Central memory CD8-positive, alpha-beta T cell (primary cell): ENCODE measurements around the gene TMEM200A.

Source experiments
- ATAC-seq: fragments of 150-1000 bp; cut with Tn5 transposase; replicated peaks from 2 replicates; pipeline ENCODE4 v1.10.0; 2022; ENCODE audit warnings: mild to moderate bottlenecking, moderate FRiP score, moderate number of reproducible peaks; ENCODE audit not compliant: poor library complexity, severe bottlenecking; ENCODE audit errors: extremely low read depth
- DNase-seq, 2 donors: peaks; one replicate each; pipeline ENCODE4 v3.0.0; 2021; ENCODE audit warnings: low spot score in 2 of 2
- H3K27ac Mint-ChIP-seq: one replicate; pipeline ENCODE4 v1.8.0; 2022; ENCODE audit warnings: low read depth, mild to moderate bottlenecking, moderate library complexity, mixed read lengths
- H3K27me3 Mint-ChIP-seq: one replicate; pipeline ENCODE4 v1.8.0; 2022; ENCODE audit warnings: mixed read lengths
- H3K36me3 Mint-ChIP-seq: one replicate; pipeline ENCODE4 v1.8.0; 2022; ENCODE audit warnings: mild to moderate bottlenecking, moderate library complexity, mixed read lengths; ENCODE audit not compliant: insufficient read depth
- H3K4me1 Mint-ChIP-seq: one replicate; pipeline ENCODE4 v1.8.0; 2022; ENCODE audit warnings: mixed read lengths
- H3K4me3 Mint-ChIP-seq: one replicate; pipeline ENCODE4 v1.8.0; 2022; ENCODE audit warnings: mild to moderate bottlenecking, moderate library complexity, mixed read lengths
- H3K9me3 Mint-ChIP-seq: one replicate; pipeline ENCODE4 v1.8.0; 2022; ENCODE audit warnings: mixed read lengths

TMEM200A gene

GRCh38 chr6:130366107-130367005 is 539 bp downstream of the TMEM200A start:
- DNase-seq (no peak), ATAC-seq (peak; percentile 48)
- Mint-ChIP-seq H3K27me3 (peaks cover 11% of the 10 kb centered on the region), H3K4me1 (peaks cover 11% of the 10 kb centered on the region), H3K4me3 (peak overlapping the region; percentile 75), H3K9me3 (no peaks in the 10 kb centered on the region), H3K27ac (peak overlapping the region; percentile 58), H3K36me3 (no peaks in the 10 kb centered on the region)

- H3K27me3 Mint-ChIP-seq = peaks cover 11% of the 10 kb centered on the region
- DNase-seq = no peak
- no peak for ATAC-seq
Observed at GRCh38 chr6:130367767-130368166, 1.9 kb downstream of the TMEM200A start.

GRCh38 chr6:130368576-130368975 is 2.8 kb downstream of the TMEM200A start:
- no peak overlapping the region for H3K4me3 Mint-ChIP-seq
- DNase-seq (no peak), ATAC-seq (no peak)
- no peaks in the 10 kb centered on the region for H3K36me3 Mint-ChIP-seq
- no peak overlapping the region for H3K27ac Mint-ChIP-seq
- H3K4me1 Mint-ChIP-seq = peaks cover 11% of the 10 kb centered on the region
- peaks cover 11% of the 10 kb centered on the region for H3K27me3 Mint-ChIP-seq
- no peaks in the 10 kb centered on the region for H3K9me3 Mint-ChIP-seq

More at GRCh38 chr6:130367767-130368166, 1.9 kb downstream of the TMEM200A start:
- H3K36me3 Mint-ChIP-seq = no peaks in the 10 kb centered on the region
- H3K4me1 Mint-ChIP-seq = peaks cover 11% of the 10 kb centered on the region
- no peak overlapping the region for H3K27ac Mint-ChIP-seq
- H3K9me3 Mint-ChIP-seq = no peaks in the 10 kb centered on the region
- no peak overlapping the region for H3K4me3 Mint-ChIP-seq

- no peaks in the 10 kb centered on the region for H3K36me3 Mint-ChIP-seq
- H3K4me1 Mint-ChIP-seq = peaks cover 2% of the 10 kb centered on the region
- no peaks in the 10 kb centered on the region for H3K9me3 Mint-ChIP-seq
- ATAC-seq (no peak), DNase-seq (no peak)
- H3K4me3 Mint-ChIP-seq = no peak overlapping the region
- no peak overlapping the region for H3K27ac Mint-ChIP-seq
- H3K27me3 Mint-ChIP-seq = peaks cover 2% of the 10 kb centered on the region
Observed at GRCh38 chr6:130369831-130370230, 4.0 kb downstream of the TMEM200A start.

GRCh38 chr6:130371921-130372420 is 6.2 kb downstream of the TMEM200A start:
- Mint-ChIP-seq H3K27ac (no peak overlapping the region), H3K27me3 (no peaks in the 10 kb centered on the region), H3K36me3 (no peaks in the 10 kb centered on the region), H3K4me1 (no peaks in the 10 kb centered on the region), H3K4me3 (no peak overlapping the region), H3K9me3 (no peaks in the 10 kb centered on the region)
- DNase-seq = no peak
- ATAC-seq = no peak

GRCh38 chr6:130372786-130373185 is 7.0 kb downstream of the TMEM200A start:
- H3K4me1 Mint-ChIP-seq = no peaks in the 10 kb centered on the region
- no peak overlapping the region for H3K27ac Mint-ChIP-seq
- H3K9me3 Mint-ChIP-seq = no peaks in the 10 kb centered on the region

GRCh38 chr6:130373992-130374391 is 8.2 kb downstream of the TMEM200A start:
- Mint-ChIP-seq H3K4me3 (no peak overlapping the region), H3K36me3 (no peaks in the 10 kb centered on the region), H3K4me1 (no peaks in the 10 kb centered on the region), H3K27ac (no peak overlapping the region), H3K9me3 (no peaks in the 10 kb centered on the region), H3K27me3 (no peaks in the 10 kb centered on the region)
- ATAC-seq = no peak
- DNase-seq = no peak

More at GRCh38 chr6:130372786-130373185, 7.0 kb downstream of the TMEM200A start:
- H3K36me3 Mint-ChIP-seq = no peaks in the 10 kb centered on the region
- no peak overlapping the region for H3K4me3 Mint-ChIP-seq
- H3K27me3 Mint-ChIP-seq = no peaks in the 10 kb centered on the region
- DNase-seq (no peak), ATAC-seq (no peak)

- Mint-ChIP-seq H3K36me3 (no peaks in the 10 kb centered on the region), H3K4me3 (no peak overlapping the region), H3K4me1 (peaks cover 9% of the 10 kb centered on the region), H3K27me3 (no peaks in the 10 kb centered on the region), H3K27ac (no peak overlapping the region), H3K9me3 (no peaks in the 10 kb centered on the region)
- no peak for DNase-seq
- no peak for ATAC-seq
Observed at GRCh38 chr6:130376936-130377335, 11.1 kb downstream of the TMEM200A start.

GRCh38 chr6:130377371-130377770 is 11.6 kb downstream of the TMEM200A start:
- no peaks in the 10 kb centered on the region for H3K36me3 Mint-ChIP-seq
- no peaks in the 10 kb centered on the region for H3K27me3 Mint-ChIP-seq
- no peak overlapping the region for H3K27ac Mint-ChIP-seq
- H3K4me1 Mint-ChIP-seq = peaks cover 14% of the 10 kb centered on the region
- H3K9me3 Mint-ChIP-seq = no peaks in the 10 kb centered on the region
- H3K4me3 Mint-ChIP-seq = no peak overlapping the region
- ATAC-seq (no peak), DNase-seq (no peak)

GRCh38 chr6:130377915-130378314 is 12.1 kb downstream of the TMEM200A start:
- Mint-ChIP-seq H3K27ac (no peak overlapping the region), H3K4me3 (no peak overlapping the region), H3K36me3 (no peaks in the 10 kb centered on the region), H3K27me3 (no peaks in the 10 kb centered on the region), H3K9me3 (no peaks in the 10 kb centered on the region), H3K4me1 (peaks cover 17% of the 10 kb centered on the region)
- ATAC-seq (no peak), DNase-seq (no peak)

GRCh38 chr6:130379223-130379622 is 13.4 kb downstream of the TMEM200A start:
- Mint-ChIP-seq H3K27me3 (no peaks in the 10 kb centered on the region), H3K27ac (no peak overlapping the region), H3K36me3 (no peaks in the 10 kb centered on the region), H3K4me3 (no peak overlapping the region), H3K4me1 (peaks cover 17% of the 10 kb centered on the region), H3K9me3 (no peaks in the 10 kb centered on the region)
- ATAC-seq (no peak), DNase-seq (no peak)

GRCh38 chr6:130381012-130381411 is 15.2 kb downstream of the TMEM200A start:
- DNase-seq (no peak), ATAC-seq (no peak)
- Mint-ChIP-seq H3K36me3 (no peaks in the 10 kb centered on the region), H3K4me1 (peaks cover 17% of the 10 kb centered on the region), H3K27ac (no peak overlapping the region), H3K27me3 (no peaks in the 10 kb centered on the region), H3K9me3 (no peaks in the 10 kb centered on the region), H3K4me3 (no peak overlapping the region)
